Keratinocyte (primary cell): ENCODE measurements around the gene GLTP. TPM values are rescaled to one million over a fixed set of nuclear protein-coding genes. Genes with fewer than 3 reads are reported as not detected.

Experiments
- DNase-seq: peaks from one replicate; pipeline ENCODE4 v3.0.0-alpha.2; 2011; ENCODE audit warnings: low read depth, missing footprints, low spot score
- FAIRE-seq: peaks from 2 replicates; lab custom pipeline; 2011; peaks lifted over from hg19 to GRCh38; lab: Jason Lieb, UNC
- H2AFZ ChIP-seq: 2 replicates; pipeline ENCODE4 v1.6.0; 2012; ENCODE audit warnings: low read length, control low read depth, inconsistent platforms; ENCODE audit not compliant: control insufficient read depth
- H3K27ac ChIP-seq: 2 replicates; pipeline ENCODE4 v1.5.1; 2011; ENCODE audit warnings: low read length; ENCODE audit not compliant: control insufficient read depth, insufficient read depth
- H3K27me3 ChIP-seq: 3 replicates; pipeline ENCODE4 v1.6.0; 2011; ENCODE audit warnings: low read length; ENCODE audit not compliant: control insufficient read depth, insufficient read depth; ENCODE audit errors: extremely low read depth
- H3K36me3 ChIP-seq, 2 experiments: 2 replicates in 1 of 2; 3 replicates in 1 of 2; pipeline ENCODE4 v1.5.1; 2011; ENCODE audit warnings: low read length in 2 of 2, mild to moderate bottlenecking in 1 of 2; ENCODE audit not compliant: control insufficient read depth in 2 of 2, insufficient read depth in 2 of 2; ENCODE audit errors: extremely low read depth in 1 of 2
- H3K4me1 ChIP-seq: 3 replicates; pipeline ENCODE4 v1.5.1; 2011; ENCODE audit warnings: low read length; ENCODE audit not compliant: control insufficient read depth, insufficient read depth; ENCODE audit errors: extremely low read depth
- H3K4me2 ChIP-seq: 3 replicates; pipeline ENCODE4 v1.6.0; 2011; ENCODE audit warnings: low read depth, low read length; ENCODE audit not compliant: control insufficient read depth, insufficient read depth; ENCODE audit errors: extremely low read depth
- H3K4me3 ChIP-seq, 3 experiments: fragments of 200-600 bp in 1 of 3; sonication (generic) in 1 of 3; 2 replicates in 2 of 3; 3 replicates in 1 of 3; pipeline ENCODE4 v1.5.1; 2011 to 2016; ENCODE audit warnings: low read length in 3 of 3, mild to moderate bottlenecking in 3 of 3, control low read depth in 2 of 3, inconsistent platforms in 1 of 3, low read depth in 1 of 3, mixed read lengths in 1 of 3, mixed run types in 1 of 3, moderate library complexity in 1 of 3; ENCODE audit not compliant: control insufficient read depth in 2 of 3, insufficient read depth in 2 of 3; ENCODE audit errors: extremely low read depth in 1 of 3
- H3K79me2 ChIP-seq: 2 replicates; pipeline ENCODE4 v1.6.0; 2012; ENCODE audit warnings: low read length; ENCODE audit not compliant: control insufficient read depth, insufficient read depth
- H3K9ac ChIP-seq: 3 replicates; pipeline ENCODE4 v1.6.0; 2011; ENCODE audit warnings: low read length; ENCODE audit not compliant: control insufficient read depth, insufficient read depth; ENCODE audit errors: extremely low read depth
- H3K9me1 ChIP-seq: 3 replicates; pipeline ENCODE4 v1.6.0; 2011; ENCODE audit warnings: low read length; ENCODE audit not compliant: control insufficient read depth, insufficient read depth; ENCODE audit errors: extremely low read depth
- H3K9me3 ChIP-seq: 2 replicates; pipeline ENCODE4 v1.5.1; 2012; ENCODE audit warnings: low read depth, low read length; ENCODE audit not compliant: control insufficient read depth
- H4K20me1 ChIP-seq: 3 replicates; pipeline ENCODE4 v1.6.0; 2011; ENCODE audit warnings: low read length; ENCODE audit not compliant: control insufficient read depth, insufficient read depth; ENCODE audit errors: extremely low read depth
- CTCF ChIP-seq, 3 experiments: IDR thresholded peaks in 1 of 3; conservative IDR thresholded peaks in 1 of 3; optimal IDR thresholded peaks in 1 of 3; 2 replicates in 2 of 3; 3 replicates in 1 of 3; pipeline versions ENCODE3 to v1.5.1; 2011; ENCODE audit warnings: low read length in 3 of 3, mild to moderate bottlenecking in 3 of 3, moderate library complexity in 2 of 3, control low read depth in 1 of 3, inconsistent platforms in 1 of 3; ENCODE audit not compliant: insufficient read depth in 2 of 3; ENCODE audit errors: extremely low read depth in 1 of 3
- EZH2 ChIP-seq: IDR thresholded peaks from one replicate; pipeline ENCODE4 v1.6.1; 2012; ENCODE audit warnings: inconsistent platforms, mild to moderate bottlenecking, low read length, moderate library complexity
- dilution Hi-C: fragments of 300-500 bp; cut with MboI; formaldehyde crosslinking; loops from one replicate; pipeline ENCODE4 v1.7.0; 2020; ENCODE audit warnings: low sequenced_read_pairs; ENCODE audit not compliant: extremely low pct_ligation_motif_present
- polyA plus RNA-seq, 5 experiments: library from polyadenylated mRNA; depleted of rRNA in 3 of 5; stranded (reverse) in 3 of 5; stranded (forward) in 1 of 5; unstranded in 1 of 5; fragments of >200 nt; gene quantifications; 1 replicate in 1 of 5; 2 replicates in 3 of 5; 3 replicates in 1 of 5; pipeline versions ENCODE4 v1.2.1 to v1.2.3, GENCODE V29; 2011 to 2012; ENCODE audit warnings: missing spikeins in 2 of 5, low read depth in 1 of 5, low replicate concordance in 1 of 5

Gene GLTP
- polyA plus RNA-seq, 1 donor (not counting 4 experiments of a cell fraction or from before 2014, with no cell fraction given) = 54.6 TPM

GRCh38 chr12:109804820-109805761 is 75.2 kb downstream of the GLTP start:
- Histone ChIP-seq H4K20me1 (no peaks in the 10 kb centered on the region), H3K27ac (no peak overlapping the region), H3K4me1 (no peaks in the 10 kb centered on the region)

GRCh38 chr12:109803678-109804077 is 76.7 kb downstream of the GLTP start:
- DNase-seq (no peak), FAIRE-seq (no peak)
- Histone ChIP-seq H3K4me3 (no peak overlapping the region), H3K27me3 (no peaks in the 10 kb centered on the region), H4K20me1 (no peaks in the 10 kb centered on the region), H3K9me3 (no peaks in the 10 kb centered on the region), H2AFZ (no peak overlapping the region), H3K9ac (no peak overlapping the region), H3K79me2 (no peaks in the 10 kb centered on the region), H3K9me1 (no peaks in the 10 kb centered on the region), H3K4me2 (no peak overlapping the region), H3K36me3 (no peaks in the 10 kb centered on the region), H3K4me1 (no peaks in the 10 kb centered on the region), H3K27ac (no peak overlapping the region)
- dilution Hi-C loops = no loop called here
- TF ChIP-seq EZH2 = no peak
- TF ChIP-seq CTCF (optimal IDR thresholded peaks at IDR 0.05 in 1 of 3, IDR thresholded peaks at IDR 0.05 in 1 of 3, conservative IDR thresholded peaks at IDR 0.05 in 1 of 3; ENCODE audit: extremely low read depth in 1 of 3, insufficient read depth in 2 of 3, low read length in 3 of 3) = no peak

More at GRCh38 chr12:109804820-109805761, 75.2 kb downstream of the GLTP start:
- H3K36me3 ChIP-seq = no peaks in the 10 kb centered on the region
- H3K4me3 ChIP-seq = no peak overlapping the region
- H3K79me2 ChIP-seq = no peaks in the 10 kb centered on the region
- H2AFZ ChIP-seq = no peak overlapping the region
- DNase-seq (no peak), FAIRE-seq (peak; percentile 59)
- no peaks in the 10 kb centered on the region for H3K9me1 ChIP-seq
- TF ChIP-seq CTCF (optimal IDR thresholded peaks at IDR 0.05 in 1 of 3, IDR thresholded peaks at IDR 0.05 in 1 of 3, conservative IDR thresholded peaks at IDR 0.05 in 1 of 3; ENCODE audit: extremely low read depth in 1 of 3, insufficient read depth in 2 of 3, low read length in 3 of 3) (peak; percentile 94 to 95 (median 95)), EZH2 (no peak)
- no peaks in the 10 kb centered on the region for H3K27me3 ChIP-seq
- H3K9ac ChIP-seq = no peak overlapping the region
- dilution Hi-C loops = no loop called here
- H3K9me3 ChIP-seq = no peaks in the 10 kb centered on the region
- H3K4me2 ChIP-seq = no peak overlapping the region
